EH (cell line): Measurements from ENCODE around the gene NME7.
A peak's percentile ranks its signal among the peaks of the same experiment; 100 is the strongest.
"Not testable (repeated sequence)": the region's sequence is repeated elsewhere in the genome, so short reads cannot be mapped to it uniquely, and the experiment has no call there.

Experiments used
- DNase-seq: peaks from one replicate; pipeline ENCODE4 v3.0.0-alpha.2; 2015; ENCODE audit warnings: low read depth

Gene NME7

GRCh38 chr1:169126335-169126734 lies 241.3 kb downstream of the NME7 start:
- DNase-seq = no peak

- not testable (repeated sequence) for DNase-seq
Observed at GRCh38 chr1:169125597-169125996, 242.0 kb downstream of the NME7 start.

GRCh38 chr1:169124459-169124858 lies 243.1 kb downstream of the NME7 start:
- DNase-seq = no peak

GRCh38 chr1:169122976-169123375 lies 244.6 kb downstream of the NME7 start:
- DNase-seq = no peak

- DNase-seq = peak; percentile 53
Observed at GRCh38 chr1:169121146-169121923, 246.3 kb downstream of the NME7 start.

- peak; percentile 45 for DNase-seq
Observed at GRCh38 chr1:169120066-169120465, 247.5 kb downstream of the NME7 start.

- DNase-seq = peak; percentile 63
Observed at GRCh38 chr1:169119405-169119804, 248.2 kb downstream of the NME7 start.

- no peak for DNase-seq
Observed at GRCh38 chr1:169118227-169118626, 249.4 kb downstream of the NME7 start.

GRCh38 chr1:169117599-169117998 lies 250.0 kb downstream of the NME7 start:
- peak; percentile 46 for DNase-seq

- DNase-seq = no peak
Observed at GRCh38 chr1:169117014-169117413, 250.6 kb downstream of the NME7 start.

- DNase-seq = peak; percentile 48
Observed at GRCh38 chr1:169115891-169116585, 251.6 kb downstream of the NME7 start.

- DNase-seq = peak; percentile 97
Observed at GRCh38 chr1:169113613-169114119, 253.9 kb downstream of the NME7 start.

- DNase-seq = peak; percentile 61
Observed at GRCh38 chr1:169112241-169112640, 255.4 kb downstream of the NME7 start.

GRCh38 chr1:169111472-169111871 lies 256.1 kb downstream of the NME7 start:
- no peak for DNase-seq

GRCh38 chr1:169110689-169111447 lies 256.7 kb downstream of the NME7 start:
- peak; percentile 64 for DNase-seq

- no peak for DNase-seq
Observed at GRCh38 chr1:169110236-169110635, 257.4 kb downstream of the NME7 start.

- DNase-seq = peak; percentile 77
Observed at GRCh38 chr1:169109561-169110134, 257.9 kb downstream of the NME7 start.

- peak; percentile 48 for DNase-seq
Observed at GRCh38 chr1:169108863-169109560, 258.6 kb downstream of the NME7 start.

- no peak for DNase-seq
Observed at GRCh38 chr1:169108223-169108622, 259.4 kb downstream of the NME7 start.

- DNase-seq = peak; percentile 57
Observed at GRCh38 chr1:169107603-169108208, 259.9 kb downstream of the NME7 start.
